Right renal cortex interstitium (tissue), 3 donors: ENCODE results near the gene LINS1. TPM values are rescaled to one million over a fixed set of nuclear protein-coding genes. Genes with fewer than 3 reads are reported as not detected.

ENCODE experiments used
- polyA plus RNA-seq, 3 donors: library from polyadenylated mRNA; unstranded; fragments of 120-200 nt; gene quantifications; one replicate each; pipeline ENCODE4 v1.2.1, GENCODE V29; 2013; ENCODE audit not compliant: insufficient read length in 3 of 3

The LINS1 gene
- polyA plus RNA-seq, 3 donors = 17.9 to 26.5 (median 21.8) TPM

Other genes starting within 250 kb of the LINS1 start
- under 1 TPM in 2 of 3 donors, not detected in 1; 0.10 to 0.25 TPM for gene CERS3, start 73.2 kb downstream of the LINS1 start, polyA plus RNA-seq
- gene ASB7, start 405 bp upstream of the LINS1 start, polyA plus RNA-seq = 10 to 100 TPM; 16.3 to 18.0 (median 16.4) TPM